SK-N-MC (cell line): ENCODE data around the gene OCIAD2.

Source experiments
- EZH2 ChIP-seq: fragments of 200-600 bp; sonication (generic); IDR thresholded peaks from one replicate; pipeline ENCODE4 v1.6.1; 2017; ENCODE audit warnings: antibody characterized with exemption
- FOXP2 ChIP-seq: optimal IDR thresholded peaks from 2 replicates; pipeline ENCODE3; 2011; ENCODE audit warnings: mild to moderate bottlenecking, moderate library complexity; ENCODE audit not compliant: insufficient read depth; ENCODE audit errors: extremely low read length, control extremely low read depth
- POLR2AphosphoS5 ChIP-seq: IDR thresholded peaks from 2 replicates; pipeline ENCODE4 v1.6.1; 2012; ENCODE audit warnings: mild to moderate bottlenecking, low read depth, low read length, borderline replicate concordance

DNA sequence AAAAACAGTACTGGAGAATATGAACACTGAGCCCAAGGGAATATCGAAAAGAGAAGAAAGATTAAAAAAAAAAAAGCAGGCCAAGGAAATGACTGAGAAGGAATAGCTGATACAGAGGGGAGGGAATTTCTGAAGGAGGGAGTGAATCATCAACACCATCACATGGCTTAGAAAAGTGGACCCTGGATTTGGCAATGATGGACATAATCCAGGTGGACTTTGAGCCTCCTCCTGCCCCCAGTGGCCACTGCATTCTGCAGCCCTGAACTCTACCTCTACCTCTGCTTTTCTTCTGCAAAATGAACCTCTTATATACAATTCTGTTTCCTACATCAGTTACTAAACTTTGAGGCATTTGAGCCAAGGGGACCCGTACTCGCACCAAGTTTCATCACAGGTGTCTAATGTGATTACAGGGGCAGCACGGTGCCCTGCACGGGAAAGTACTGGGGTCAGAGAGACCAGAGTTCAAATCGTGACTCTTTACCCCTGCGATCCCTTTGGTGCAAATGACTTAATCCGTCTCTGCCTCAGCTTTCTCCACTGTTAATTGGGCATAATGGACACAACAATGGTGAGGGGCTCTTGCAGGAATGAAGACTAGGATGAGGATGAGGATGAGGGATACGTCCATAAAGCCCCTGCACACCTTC, 1.1 kb downstream of the OCIAD2 start:
- no peak for TF ChIP-seq POLR2AphosphoS5
- no peak for TF ChIP-seq EZH2
- no peak for TF ChIP-seq FOXP2
